GM12865 (cell line): Measurements from ENCODE around the gene TNFSF12.

Experiments
- DNase-seq: peaks from one replicate; pipeline ENCODE4 v3.0.0; 2010; ENCODE audit warnings: low read depth
- H3K4me3 ChIP-seq: 2 replicates; pipeline ENCODE4 v1.5.1; 2011; ENCODE audit warnings: mild to moderate bottlenecking, low read depth, low read length, control low read depth
- TF ChIP-seq, protein P1 (sequence below): IDR thresholded peaks from 2 replicates; pipeline ENCODE4 v1.5.1; 2011; ENCODE audit warnings: low read length, control low read depth, low read depth, inconsistent platforms; ENCODE audit not compliant: insufficient read depth; ENCODE audit errors: missing control alignments

The TNFSF12 gene

DNA sequence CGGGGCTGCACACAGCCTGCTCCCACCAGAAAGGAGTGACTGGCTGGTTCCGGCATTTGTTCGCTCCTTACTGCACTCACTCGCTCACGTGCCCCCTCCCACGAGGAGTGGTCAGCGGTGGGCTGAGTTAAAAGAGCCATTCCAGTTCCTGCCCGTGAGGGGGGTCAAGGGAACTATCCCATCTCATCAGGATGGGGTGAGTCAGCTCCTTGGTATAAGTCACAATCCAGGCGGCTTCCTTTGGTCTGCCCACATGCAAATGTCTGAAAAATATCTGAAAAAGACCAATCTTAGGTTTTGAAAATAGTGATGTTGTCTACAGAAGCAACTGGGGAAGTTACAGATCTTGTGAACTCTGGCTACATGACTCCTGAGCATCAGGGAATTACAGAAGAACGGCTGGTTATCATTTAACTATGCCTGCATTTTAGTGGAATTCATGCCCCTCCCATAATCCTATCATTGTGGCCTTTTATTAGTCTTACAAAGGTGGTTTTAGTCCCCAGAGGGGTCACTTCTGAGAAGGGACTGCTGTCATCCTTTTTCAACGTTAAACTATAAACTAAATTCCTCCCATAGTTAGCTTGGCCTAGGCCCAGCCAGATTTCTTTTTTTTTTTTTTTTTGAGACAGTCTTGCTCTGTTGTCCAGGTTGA is 9.8 kb upstream of the TNFSF12 start:
- TF ChIP-seq, protein P1, sequence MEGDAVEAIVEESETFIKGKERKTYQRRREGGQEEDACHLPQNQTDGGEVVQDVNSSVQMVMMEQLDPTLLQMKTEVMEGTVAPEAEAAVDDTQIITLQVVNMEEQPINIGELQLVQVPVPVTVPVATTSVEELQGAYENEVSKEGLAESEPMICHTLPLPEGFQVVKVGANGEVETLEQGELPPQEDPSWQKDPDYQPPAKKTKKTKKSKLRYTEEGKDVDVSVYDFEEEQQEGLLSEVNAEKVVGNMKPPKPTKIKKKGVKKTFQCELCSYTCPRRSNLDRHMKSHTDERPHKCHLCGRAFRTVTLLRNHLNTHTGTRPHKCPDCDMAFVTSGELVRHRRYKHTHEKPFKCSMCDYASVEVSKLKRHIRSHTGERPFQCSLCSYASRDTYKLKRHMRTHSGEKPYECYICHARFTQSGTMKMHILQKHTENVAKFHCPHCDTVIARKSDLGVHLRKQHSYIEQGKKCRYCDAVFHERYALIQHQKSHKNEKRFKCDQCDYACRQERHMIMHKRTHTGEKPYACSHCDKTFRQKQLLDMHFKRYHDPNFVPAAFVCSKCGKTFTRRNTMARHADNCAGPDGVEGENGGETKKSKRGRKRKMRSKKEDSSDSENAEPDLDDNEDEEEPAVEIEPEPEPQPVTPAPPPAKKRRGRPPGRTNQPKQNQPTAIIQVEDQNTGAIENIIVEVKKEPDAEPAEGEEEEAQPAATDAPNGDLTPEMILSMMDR = no peak
- H3K4me3 ChIP-seq = no peak overlapping the region
- DNase-seq = no peak

GRCh38 chr17:7541074-7541621 is 7.7 kb upstream of the TNFSF12 start:
- DNase-seq = no peak
- TF ChIP-seq, protein P1 = no peak
- no peak overlapping the region for H3K4me3 ChIP-seq

GRCh38 chr17:7544911-7545310 is 3.9 kb upstream of the TNFSF12 start:
- TF ChIP-seq, protein P1 = no peak
- H3K4me3 ChIP-seq = no peak overlapping the region
- DNase-seq = no peak

DNA sequence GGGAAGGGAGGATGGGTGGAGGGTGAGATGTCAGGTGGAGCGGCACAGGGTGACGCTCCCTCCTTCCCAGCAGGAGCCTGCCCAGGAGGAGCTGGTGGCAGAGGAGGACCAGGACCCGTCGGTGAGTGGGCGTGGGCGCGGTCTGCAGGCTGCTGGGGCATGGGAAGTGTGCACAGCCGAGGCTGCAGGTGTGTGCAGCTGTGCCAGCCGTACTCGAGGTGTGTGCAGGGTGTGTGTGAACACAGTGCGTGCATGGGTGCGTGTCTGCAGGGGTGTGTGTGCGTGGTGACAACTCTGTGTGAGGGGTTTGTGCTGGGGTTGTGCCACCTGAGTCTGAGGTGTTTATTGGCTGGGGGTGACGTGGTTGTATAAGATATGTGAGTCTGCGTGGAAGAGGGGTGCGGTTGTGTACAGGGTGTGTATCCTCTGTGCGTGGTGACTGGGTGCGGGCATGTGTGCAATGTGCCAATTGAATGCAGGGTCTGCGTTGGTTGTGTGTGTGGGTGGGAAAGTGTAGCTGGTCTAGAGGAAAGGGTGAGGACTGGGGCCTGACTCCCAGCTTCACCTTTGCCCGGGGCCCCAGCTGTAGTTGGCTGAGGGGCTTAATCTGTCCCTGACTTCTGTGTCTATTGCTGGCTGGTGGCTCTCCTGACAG is 670 bp downstream of the TNFSF12 start:
- H3K4me3 ChIP-seq = no peak overlapping the region; the same call in 1 of the 2 replicates
- TF ChIP-seq, protein P1 = no peak
- DNase-seq = no peak

DNA sequence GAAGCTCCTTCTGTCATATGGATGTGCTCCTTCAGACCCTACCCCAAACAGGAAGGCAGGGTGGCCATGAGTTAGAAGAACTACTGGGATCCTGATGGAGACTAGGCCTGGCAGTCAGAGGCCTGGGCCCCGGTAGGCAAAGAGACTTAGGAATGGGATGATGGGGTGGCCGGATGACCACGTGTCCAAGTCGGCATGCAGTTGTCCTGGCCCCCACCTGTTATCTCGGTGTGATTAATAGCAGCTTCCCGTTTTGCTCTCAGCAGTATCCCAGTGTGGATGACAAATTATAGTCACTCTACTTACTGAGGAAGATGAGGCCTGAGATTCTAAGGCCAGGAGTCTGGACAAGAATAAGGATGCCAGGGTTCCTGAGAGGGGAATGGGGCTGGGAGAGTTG is 1.5 kb downstream of the TNFSF12 start:
- no peak overlapping the region for H3K4me3 ChIP-seq
- TF ChIP-seq, protein P1 = no peak
- DNase-seq = no peak

GRCh38 chr17:7551396-7551795 is 2.5 kb downstream of the TNFSF12 start:
- DNase-seq = no peak
- TF ChIP-seq, protein P1 = no peak
- no peak overlapping the region for H3K4me3 ChIP-seq
